RPMI8226 (cell line): ENCODE data around the gene UGT1A3.
"Not testable (repeated sequence)": the region's sequence is repeated elsewhere in the genome, so short reads cannot be mapped to it uniquely, and the experiment has no call there.

ENCODE experiments used
- DNase-seq: peaks from one replicate; pipeline ENCODE4 v3.0.0-alpha.2; 2015

Gene UGT1A3

DNA sequence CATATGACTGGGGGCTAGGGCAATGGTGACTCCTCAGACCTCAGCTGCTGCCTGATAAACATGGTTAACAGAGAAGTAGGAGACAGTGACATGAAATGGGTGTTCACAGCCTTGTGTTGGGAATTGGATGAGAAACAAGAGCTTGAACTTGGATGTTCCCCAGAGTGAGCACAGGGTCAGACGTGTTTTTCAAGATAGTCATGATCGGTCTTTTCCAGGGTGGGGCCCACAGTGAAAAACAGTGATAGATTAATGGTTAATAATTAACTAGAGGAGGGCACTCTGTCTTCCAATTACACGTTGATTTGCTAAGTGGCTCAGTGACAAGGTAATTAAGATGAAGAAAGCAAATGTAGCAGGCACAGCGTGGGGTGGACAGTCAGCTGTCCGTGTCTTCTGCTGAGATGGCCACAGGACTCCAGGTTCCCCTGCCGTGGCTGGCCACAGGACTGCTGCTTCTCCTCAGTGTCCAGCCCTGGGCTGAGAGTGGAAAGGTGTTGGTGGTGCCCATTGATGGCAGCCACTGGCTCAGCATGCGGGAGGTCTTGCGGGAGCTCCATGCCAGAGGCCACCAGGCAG lies at the start of gene UGT1A3:
TSS of gene UGT1A3 (plus strand) at position 320 of the 579 bp plus-strand sequence. CDS start at position 405, 85 bp downstream.
- DNase-seq, result no peak

DNA sequence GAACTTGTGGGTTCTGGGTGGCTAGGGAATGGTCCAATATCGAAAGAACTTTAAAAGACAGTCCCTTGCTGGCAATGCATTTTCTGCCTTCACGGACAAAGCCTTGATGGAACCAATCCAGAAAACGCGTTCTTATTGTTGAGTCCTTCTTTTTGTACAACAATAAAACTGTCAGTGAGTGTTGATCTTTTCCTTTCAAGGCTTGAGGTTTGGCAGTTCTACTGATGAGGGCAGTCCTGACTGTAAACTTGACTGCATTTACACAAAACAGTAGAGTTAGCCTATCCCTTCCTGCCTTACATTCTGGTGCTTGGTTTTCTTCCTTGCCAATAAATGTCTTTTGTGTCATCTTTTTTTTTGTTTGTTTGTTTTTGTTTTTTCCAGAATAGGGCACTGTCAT lies 49.6 kb upstream of the UGT1A3 start:
- DNase-seq, result no peak

DNA sequence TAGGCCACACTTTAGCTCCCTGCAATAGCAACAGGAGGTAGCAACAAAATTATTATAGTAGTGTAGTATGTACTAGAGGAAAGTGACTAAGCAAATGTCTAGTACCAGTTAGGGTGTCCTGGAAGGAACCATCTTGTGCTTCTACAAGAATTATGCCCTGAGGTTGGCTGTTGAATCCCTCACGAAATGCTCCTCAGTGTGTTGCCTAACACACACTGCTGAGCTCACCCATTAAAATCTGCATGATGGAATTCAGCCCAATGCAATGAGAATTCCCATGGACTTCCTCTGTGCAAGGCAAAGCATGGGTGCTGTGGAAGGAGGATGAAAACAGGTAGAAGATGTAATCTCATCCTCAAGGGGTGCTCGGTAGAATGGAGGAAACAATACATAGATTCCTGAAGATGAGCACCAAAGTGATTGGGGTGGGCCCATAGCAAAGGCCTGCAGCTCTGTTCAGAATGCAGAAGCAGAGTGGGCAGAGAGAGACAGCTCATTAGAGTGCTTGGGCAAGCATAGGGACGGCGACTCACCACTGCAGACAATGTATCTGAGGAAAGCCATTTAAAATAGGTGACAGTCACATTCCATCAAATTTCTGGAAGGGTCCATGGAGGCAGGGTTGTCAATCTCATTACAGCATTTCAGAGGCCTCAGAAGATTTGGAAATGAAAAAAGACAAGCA lies 48.3 kb upstream of the UGT1A3 start:
- no peak for DNase-seq

DNA sequence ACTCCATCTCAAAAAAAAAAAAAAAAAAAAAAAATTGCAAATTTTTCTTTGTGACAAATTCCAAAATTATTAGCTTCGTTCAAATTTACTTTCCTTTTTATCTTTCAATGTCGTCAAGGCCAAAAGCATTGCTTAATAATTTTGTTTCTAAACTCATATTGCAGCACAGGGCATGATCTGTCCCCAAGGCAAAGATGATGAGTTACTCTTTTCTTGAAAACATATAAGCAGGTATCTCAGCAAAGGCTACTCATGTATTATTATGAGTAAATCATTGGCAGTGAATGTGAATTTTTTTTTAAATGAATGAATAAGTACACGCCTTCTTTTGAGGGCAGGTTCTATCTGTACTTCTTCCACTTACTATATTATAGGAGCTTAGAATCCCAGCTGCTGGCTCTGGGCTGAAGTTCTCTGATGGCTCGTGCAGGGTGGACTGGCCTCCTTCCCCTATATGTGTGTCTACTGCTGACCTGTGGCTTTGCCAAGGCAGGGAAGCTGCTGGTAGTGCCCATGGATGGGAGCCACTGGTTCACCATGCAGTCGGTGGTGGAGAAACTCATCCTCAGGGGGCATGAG lies 47.2 kb upstream of the UGT1A3 start, which contains the start of gene UGT1A7:
TSS of gene UGT1A7 (plus strand) at position 381 of the 579 bp plus-strand sequence. CDS start at position 418, 37 bp downstream.
- no peak for DNase-seq

DNA sequence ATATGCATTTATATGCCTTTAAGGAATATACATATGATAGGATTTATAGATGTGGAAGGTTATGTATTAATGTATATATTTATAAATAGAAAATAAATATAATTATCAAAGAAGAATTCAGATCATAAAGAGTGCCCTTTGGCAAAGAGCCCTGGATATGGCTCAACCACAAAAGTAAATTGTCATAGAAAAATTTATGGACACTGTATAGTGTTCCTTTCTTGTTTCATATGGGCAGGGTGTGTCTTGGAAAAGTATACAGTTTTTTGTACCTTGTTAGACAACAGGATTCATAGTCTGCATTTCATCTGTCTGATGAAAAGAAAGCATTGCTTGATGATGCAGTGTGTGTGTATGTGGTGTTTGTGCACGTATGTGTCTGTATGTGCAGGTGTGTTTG lies 44.2 kb upstream of the UGT1A3 start:
- DNase-seq, result no peak

DNA sequence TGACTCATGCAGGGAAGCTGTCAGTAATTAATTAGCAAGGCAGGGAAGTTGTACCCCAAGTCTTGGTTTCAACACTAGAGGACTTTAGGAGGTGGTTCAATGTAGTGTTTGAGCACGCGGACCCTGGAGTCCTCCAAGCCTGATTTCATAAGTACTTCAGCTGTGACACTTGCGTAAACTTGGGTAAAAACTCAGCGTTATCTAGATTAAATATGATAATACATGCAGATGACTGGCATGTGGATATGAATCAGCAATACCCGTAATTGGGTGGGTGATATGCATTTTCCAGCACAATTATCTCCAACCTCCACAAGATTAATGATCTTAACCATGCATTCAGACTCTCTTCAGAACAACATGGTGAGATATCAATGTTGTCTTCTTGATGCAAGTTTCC lies 41.9 kb upstream of the UGT1A3 start:
- DNase-seq, result no peak

DNA sequence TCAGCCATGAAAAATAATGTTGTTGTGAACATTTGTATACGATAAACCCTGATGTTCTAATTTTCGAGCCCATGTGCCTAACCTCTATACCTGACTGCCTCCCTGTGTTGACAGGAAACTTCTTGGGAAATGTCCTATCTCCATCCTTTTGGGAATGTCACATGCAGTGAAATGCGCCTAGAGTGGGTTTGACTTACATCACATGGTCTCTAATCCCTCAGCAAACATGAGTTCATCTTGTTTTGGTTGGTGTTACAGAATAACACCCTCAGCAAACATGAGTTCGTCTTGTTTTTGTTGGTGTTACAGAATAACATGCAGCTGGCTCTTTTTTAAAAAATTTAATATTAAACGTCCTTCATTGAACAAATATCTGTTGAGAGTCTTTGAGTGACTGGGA lies 40.5 kb upstream of the UGT1A3 start:
- DNase-seq, result no peak

DNA sequence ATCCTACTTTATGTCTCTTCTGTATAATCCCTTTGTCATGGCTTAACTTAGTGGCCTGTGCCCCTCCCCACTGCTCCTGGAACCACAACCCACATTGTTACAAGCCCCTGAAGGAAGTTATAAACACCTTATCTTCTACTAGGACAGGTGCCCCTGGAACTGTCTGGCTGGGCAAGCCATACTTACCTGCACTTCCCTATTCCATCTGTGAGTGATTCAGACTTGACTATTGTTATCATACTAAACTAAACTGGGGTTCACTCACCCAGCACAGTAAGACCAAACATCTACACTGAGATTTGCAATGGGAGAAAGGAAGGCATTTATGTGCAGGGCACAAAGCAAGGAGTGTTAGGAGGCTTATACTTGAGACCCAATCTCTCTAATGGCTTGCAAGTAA lies 39.8 kb upstream of the UGT1A3 start:
- DNase-seq, result no peak

DNA sequence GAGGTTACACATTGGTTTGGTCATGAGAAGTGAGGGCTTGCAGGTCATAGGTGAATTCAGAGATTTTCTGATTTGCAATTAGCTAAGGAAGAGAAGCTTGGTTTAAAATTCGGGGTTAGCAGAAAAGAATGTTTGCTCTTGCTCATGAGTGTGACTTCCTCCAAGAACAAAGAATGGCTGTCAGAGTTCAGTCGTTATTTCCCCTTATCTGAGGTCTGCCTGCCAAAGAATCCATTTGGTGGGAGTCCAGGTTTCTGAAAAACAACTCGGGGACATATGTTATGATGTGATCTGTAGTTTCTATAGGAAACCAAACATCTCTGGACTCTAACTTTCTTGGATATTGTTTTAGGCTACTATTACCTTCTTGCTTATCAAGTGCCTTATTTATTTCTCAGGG lies 39.3 kb upstream of the UGT1A3 start:
- DNase-seq, result no peak

DNA sequence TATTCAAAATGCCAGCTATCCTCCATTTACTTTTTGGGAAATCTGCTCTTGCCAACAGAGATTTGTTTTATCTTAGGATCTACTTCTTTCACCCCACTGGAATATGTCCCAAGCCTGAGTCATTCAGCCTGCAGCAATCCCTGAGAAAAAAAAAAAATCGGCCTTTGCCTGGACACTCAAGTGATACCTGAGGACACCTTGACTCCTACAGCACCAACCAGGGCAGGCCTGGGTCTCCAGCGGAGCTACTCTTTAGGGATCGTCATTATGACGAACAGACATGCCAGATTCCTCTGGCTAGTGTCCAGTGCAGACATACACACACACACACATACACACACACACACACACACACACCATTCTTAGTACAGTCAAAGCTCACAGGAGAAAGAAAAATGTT lies 38.4 kb upstream of the UGT1A3 start:
- no peak for DNase-seq

DNA sequence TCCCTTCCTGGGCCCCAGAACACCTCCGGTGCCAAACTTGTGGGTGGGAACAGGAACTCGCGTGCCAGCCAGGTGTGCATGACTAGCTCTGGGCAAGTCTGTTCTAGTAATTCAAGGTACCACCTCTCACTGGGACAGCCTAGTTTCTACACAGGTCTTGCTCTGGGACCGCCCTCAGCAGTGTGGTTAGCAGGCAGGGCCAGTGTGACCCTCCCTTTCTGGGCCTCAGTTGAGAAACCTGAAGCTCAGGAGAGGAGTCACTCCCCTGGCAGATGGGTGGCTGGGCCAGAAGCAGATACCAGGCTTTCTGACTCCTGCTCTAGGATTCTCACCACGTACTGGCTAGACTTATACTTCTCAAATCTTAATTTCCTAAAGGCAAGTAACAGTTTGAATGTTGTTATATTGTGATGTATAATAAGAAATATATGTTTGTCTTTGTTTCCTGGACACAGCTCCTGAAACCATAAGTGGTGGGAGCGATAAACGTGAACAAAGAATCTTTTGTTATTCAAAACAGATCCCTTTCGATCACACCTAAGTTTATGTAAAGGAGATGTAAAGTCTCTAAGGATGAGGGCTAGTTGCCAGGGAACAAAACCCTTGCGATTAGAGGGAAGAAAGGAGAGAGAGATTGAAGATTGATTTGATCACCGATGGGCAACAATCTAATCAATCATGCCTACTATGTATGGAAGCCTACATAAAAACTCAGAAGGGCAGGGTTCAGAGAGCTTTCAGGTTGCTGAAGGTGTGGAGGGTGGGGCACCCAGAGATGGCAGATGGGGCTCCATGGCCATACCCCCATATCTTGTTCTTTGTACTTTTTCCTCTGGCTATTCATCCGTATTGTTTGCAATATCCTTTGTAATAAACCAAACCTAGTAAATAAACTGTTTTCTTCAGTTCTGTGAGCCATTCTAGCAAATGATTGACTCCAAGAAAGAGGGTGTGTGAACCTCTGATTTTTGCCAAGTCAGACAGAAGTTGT lies 37.1 kb upstream of the UGT1A3 start:
- no peak for DNase-seq

DNA sequence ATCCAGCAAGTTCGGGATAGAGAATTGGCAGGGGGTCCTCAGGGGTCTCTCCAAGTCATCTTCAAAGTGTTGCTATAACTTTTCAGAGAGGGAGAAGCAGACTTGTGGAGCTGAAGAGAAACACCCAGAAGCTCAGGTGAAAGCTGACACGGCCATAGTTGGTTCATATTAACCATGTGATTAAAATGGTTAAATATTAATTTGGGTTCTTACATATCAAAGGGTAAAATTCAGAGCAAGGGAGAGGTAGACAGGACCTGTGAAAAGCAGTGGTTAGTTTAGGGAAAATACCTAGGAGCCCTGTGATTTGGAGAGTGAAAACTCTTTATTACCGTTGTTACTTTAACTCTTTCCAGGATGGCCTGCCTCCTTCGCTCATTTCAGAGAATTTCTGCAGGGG lies 36.2 kb upstream of the UGT1A3 start, which contains the start of gene UGT1A6:
TSS of gene UGT1A6 (plus strand) at position 243 of the 400 bp plus-strand sequence. CDS start at position 358, 115 bp downstream.
- no peak for DNase-seq

DNA sequence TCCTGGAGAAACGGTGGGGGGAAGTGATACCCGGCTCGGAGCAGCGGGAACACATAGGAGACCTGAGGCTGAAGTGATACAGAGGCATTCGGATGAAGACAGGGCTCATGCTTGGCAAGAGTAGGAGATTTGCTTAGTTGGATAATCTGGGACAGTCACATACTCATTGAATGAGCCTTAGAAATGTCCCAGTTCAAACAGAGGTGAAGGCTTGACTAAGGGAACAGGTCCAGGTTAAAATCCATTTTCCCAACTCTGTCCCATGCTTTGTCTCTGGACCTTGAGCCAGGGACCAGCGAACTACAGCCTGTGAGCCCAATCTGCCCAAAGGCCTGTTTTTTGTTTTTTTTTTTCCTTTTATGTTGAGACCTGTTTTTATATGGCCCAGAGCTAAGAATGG lies 34.9 kb upstream of the UGT1A3 start:
- no peak for DNase-seq

DNA sequence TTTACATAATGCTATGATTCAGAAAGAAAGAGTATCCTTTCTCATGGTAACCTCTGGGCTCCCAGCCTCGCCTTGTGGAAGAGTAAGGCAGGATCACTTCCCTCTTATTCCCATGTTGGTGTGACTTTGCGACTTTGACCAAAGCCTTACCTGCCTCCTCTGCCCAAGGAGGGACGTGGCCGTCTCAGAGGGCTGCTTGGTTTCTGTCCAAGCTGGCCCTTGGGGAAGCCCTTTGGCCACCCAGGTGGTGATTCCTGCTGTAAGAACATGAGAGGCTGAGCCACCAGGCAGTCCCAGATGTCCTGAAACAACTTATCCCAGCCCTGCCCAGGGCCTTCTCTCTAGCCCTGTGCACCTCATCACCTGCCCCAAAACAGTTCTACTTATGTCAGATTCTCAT lies 30.1 kb upstream of the UGT1A3 start:
- DNase-seq, result no peak

DNA sequence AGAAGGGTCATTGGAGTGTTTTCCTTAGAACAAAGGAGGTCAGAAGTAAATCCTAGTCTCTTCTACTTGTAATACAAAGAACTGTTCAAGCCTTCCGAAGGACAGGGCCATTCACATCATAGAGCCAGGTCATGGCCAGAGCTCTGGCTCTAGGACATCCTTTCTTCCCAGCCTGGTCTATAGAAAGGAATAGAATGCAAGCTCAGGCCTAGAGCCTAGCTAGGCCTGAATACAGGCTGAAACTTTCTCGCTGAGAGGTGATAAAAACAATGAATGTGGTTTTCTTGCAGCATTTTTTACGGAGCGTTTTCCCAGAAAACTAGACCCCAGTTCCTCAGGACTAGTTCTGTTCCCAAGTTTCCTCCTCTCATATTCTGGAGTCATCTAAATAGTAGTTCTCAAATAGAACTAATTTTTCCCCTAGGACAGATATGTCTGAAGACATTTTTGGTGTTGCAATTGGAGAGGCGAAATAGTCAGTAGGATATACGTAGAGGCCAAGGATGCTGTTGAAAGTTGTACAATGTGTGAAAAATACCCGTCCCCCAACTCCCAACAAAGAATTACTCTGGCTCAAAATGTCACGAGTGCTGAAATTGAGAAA lies 29.3 kb upstream of the UGT1A3 start:
- DNase-seq, result no peak

DNA sequence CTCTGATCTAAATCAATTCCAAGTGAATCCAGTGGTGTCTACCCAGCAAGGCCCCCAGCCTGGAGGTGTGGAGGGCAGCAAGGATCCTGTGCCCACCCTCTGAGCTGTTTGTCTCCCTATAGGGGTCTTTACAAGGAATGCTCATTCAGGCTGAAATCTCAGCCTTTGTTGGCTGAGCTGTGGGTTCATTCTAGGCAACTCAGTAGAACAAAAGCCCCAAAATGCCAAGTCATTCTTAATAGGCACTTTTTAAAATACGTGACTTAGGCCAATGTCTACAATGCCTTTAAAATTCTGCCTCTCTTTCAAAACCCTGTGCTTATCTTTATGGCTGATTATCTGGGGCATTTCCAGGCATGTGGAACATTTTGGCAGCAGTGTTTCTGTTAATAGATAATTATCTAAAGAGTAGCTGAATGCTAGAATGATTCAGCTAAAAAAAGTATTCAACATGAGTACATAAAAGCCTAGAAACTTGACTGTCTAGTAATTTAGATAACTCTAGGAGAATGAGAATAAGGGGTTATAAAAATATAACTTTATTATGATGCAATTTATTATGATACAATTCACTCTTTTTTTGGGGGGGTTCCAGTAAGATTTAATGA lies 28.7 kb upstream of the UGT1A3 start:
- no peak for DNase-seq

DNA sequence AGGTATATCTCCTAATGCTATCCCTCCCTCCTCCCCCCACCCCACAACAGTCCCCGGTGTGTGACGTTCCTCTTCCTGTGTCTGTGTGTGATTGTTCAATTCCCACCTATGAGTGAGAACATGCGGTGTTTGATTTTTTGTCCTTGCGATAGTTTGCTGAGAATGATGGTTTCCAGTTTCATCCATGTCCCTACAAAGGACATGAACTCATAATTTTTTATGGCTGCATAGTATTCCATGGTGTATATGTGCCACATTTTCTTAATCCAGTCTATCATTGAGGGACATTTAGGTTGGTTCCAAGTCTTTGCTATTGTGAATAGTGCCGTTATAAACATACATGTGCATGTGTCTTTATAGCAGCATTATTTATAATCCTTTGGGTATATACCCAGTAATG lies 28.0 kb upstream of the UGT1A3 start:
- not testable (repeated sequence) for DNase-seq

DNA sequence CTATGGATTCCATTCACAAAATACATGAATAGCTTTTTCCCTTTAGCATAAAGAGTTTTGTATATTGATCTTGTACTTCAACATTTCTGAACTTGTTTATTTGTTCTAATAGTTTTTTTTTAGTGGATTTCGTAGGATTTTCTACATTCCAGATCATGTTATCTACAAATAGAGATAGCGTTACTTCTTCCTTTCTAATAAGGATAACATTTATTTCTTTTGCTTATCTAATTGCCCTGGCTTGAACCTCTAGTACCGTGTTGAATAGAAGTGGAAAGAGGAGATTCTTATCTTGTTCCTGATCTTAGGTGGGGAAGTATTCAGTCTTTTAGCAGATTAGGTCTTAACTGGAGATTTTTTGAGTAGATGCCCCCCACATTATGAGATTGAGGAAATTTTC lies 26.6 kb upstream of the UGT1A3 start:
- no peak for DNase-seq

DNA sequence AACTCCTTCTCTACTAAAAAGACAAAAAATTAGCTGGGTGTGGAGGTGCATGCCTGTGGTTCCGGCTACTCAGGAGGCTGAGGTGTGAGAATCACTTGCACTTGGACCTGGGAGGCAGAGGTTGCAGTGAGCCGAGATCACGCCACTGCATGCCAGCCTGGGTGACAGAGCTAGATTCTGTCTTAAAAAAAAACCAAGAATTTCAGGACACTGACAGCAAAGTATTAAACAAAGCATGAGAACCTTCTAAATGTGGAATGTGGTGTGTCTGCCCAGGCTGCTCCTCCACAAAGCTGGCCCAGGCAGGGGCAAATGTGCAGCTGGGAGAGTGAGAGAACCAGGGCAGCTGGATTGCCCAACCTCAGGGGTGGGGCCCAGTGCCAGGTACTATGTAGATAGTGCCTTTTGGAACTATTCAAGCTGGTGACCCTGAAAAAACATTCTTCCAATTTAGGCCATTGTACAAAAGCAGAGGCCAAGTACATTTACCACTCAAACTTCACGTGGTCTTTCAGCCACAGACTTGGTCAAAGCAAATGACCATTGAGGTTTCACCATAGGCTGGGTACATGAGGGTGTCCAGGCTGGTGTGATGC lies 22.8 kb upstream of the UGT1A3 start:
- no peak for DNase-seq

DNA sequence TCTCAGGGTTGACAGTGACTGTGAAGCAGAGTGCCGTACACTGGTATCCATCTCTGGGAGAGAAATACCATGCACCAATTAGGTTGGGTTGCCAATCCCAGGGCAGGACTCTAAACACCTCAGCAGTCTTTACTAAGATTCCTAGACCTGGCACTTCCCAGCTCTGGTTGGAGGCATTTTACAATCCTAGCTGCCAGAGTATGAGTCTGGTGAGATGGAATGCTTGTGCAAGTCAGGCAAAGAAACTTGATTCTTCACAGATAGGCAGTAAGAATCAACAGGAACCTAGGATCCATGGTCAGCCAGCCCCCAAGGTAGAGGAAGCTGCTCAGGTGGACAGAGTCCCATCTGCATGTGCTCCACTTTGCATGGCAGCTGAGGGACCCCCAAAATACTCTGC lies 22.1 kb upstream of the UGT1A3 start:
- DNase-seq, result no peak

DNA sequence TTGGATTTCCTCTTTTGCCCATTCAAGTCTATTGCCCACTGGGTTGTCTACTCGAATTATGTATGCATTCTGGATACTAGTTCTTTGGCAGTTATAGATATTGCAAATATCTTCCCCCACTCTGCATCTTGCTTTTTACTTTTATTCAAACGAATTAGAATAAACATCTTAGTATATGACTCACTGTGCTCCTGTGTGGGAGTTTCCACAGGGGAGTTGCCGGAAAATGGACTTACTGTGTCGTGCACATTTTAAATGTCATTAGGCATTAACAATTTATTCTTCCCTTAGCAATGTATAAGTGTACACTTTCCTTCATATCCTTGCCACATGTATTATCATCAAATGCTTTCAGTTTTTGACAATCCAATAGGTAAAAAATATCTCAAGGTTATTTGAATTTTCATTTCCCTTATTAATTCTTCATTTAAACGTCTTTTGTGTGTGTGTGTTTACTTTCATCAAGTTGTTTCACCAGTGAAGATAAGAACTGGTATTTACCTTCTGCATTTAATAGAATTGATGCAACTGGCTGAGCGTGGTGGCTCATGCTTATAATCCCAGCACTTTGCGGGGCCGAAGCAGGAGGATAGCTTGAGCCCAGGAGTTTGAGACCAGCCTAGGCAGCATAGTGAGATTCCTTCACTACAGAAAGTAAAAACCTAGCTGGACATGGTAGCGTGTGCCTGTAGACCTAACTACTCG lies 20.8 kb upstream of the UGT1A3 start:
- no peak for DNase-seq
